SK-N-SH (cell line): ENCODE measurements around the gene SYDE1. TPM values are rescaled to one million over a fixed set of nuclear protein-coding genes. Genes with fewer than 3 reads are reported as not detected.

Source experiments
- CTCF ChIA-PET: fragments of 300-600, 350-600 bp; formaldehyde crosslinking; extraction: SDS; loops from one replicate; lab custom pipeline; 2021; lab: Yijun Ruan, JAX
- POLR2A ChIA-PET: fragments of 350-600 bp; sonication (Branson Sonifier 250); formaldehyde crosslinking; extraction: SDS; loops from one replicate; lab custom pipeline; 2020; ENCODE audit warnings: antibody characterized with exemption, inconsistent platforms; lab: Yijun Ruan, JAX
- DNase-seq: peaks from one replicate; pipeline ENCODE4 v3.0.0; 2012
- H2AFZ ChIP-seq: fragments of 200-600 bp; sonication (generic); 2 replicates; pipeline ENCODE4 v1.8.1; 2016; ENCODE audit warnings: antibody characterized with exemption, mild to moderate bottlenecking, low read depth
- H3F3A ChIP-seq: fragments of 200-600 bp; sonication (generic); replicated peaks from 2 replicates; pipeline ENCODE3; 2016; ENCODE audit warnings: antibody characterized with exemption, mild to moderate bottlenecking; ENCODE audit not compliant: insufficient read depth
- H3K27ac ChIP-seq, 2 experiments: fragments of 200-500 bp in 1 of 2; fragments of 200-600 bp in 1 of 2; sonication (Bioruptor generic) in 1 of 2; sonication (generic), shearing (Covaris generic) in 1 of 2; 2 replicates each; pipeline versions ENCODE4 v1.5.1 to v1.6.1; 2014 to 2016; ENCODE audit warnings: low read depth in 2 of 2, inconsistent platforms in 1 of 2, low read length in 1 of 2, mild to moderate bottlenecking in 1 of 2, mixed read lengths in 1 of 2
- H3K27me3 ChIP-seq: fragments of 200-600 bp; sonication (generic), shearing (Covaris generic); 2 replicates; pipeline ENCODE4 v1.6.1; 2016; ENCODE audit warnings: mixed run types; ENCODE audit not compliant: insufficient read depth
- H3K36me3 ChIP-seq, 2 experiments: fragments of 200-500 bp in 1 of 2; fragments of 200-600 bp in 1 of 2; sonication (Bioruptor generic) in 1 of 2; sonication (generic) in 1 of 2; replicated peaks in 1 of 2; 2 replicates each; pipeline versions ENCODE3 to v1.5.1; 2014 to 2016; ENCODE audit warnings: low read length in 1 of 2, mild to moderate bottlenecking in 1 of 2; ENCODE audit not compliant: insufficient read depth in 2 of 2, control insufficient read depth in 1 of 2
- H3K4me1 ChIP-seq, 2 experiments: fragments of 200-500 bp in 1 of 2; fragments of 200-600 bp in 1 of 2; sonication (Bioruptor generic) in 1 of 2; sonication (generic), shearing (Covaris generic) in 1 of 2; 2 replicates each; pipeline versions ENCODE4 v1.5.1 to v1.6.1; 2014 to 2016; ENCODE audit warnings: low read depth in 1 of 2, low read length in 1 of 2, mixed run types in 1 of 2; ENCODE audit not compliant: insufficient read depth in 2 of 2, control insufficient read depth in 1 of 2
- H3K4me2 ChIP-seq: fragments of 200-600 bp; sonication (generic), shearing (Covaris generic); 2 replicates; pipeline ENCODE4 v1.6.1; 2017; ENCODE audit warnings: mixed run types
- H3K4me3 ChIP-seq, 2 experiments: fragments of 200-500 bp in 1 of 2; fragments of 200-600 bp in 1 of 2; sonication (Bioruptor generic) in 1 of 2; sonication (generic), shearing (Covaris generic) in 1 of 2; 2 replicates each; pipeline versions ENCODE4 v1.5.1 to v1.8.1; 2014 to 2016; ENCODE audit warnings: low read depth in 2 of 2, inconsistent platforms in 1 of 2, low read length in 1 of 2, mild to moderate bottlenecking in 1 of 2, mixed read lengths in 1 of 2, moderate library complexity in 1 of 2
- H3K79me2 ChIP-seq: fragments of 200-600 bp; sonication (generic); 2 replicates; pipeline ENCODE4 v1.8.1; 2017; ENCODE audit warnings: mild to moderate bottlenecking; ENCODE audit not compliant: insufficient read depth
- H3K9ac ChIP-seq: fragments of 200-600 bp; sonication (generic); 2 replicates; pipeline ENCODE4 v1.6.1; 2017; ENCODE audit warnings: mixed run types
- H3K9me2 ChIP-seq: fragments of 200-600 bp; sonication (generic); 2 replicates; pipeline ENCODE4 v1.6.1; 2017; ENCODE audit warnings: mixed run types
- H3K9me3 ChIP-seq: fragments of 200-600 bp; sonication (generic); 2 replicates; pipeline ENCODE4 v1.6.1; 2017; ENCODE audit warnings: mixed run types, mild to moderate bottlenecking, moderate library complexity
- H4K20me1 ChIP-seq: fragments of 200-600 bp; sonication (generic); 2 replicates; pipeline ENCODE4 v1.6.1; 2017; ENCODE audit warnings: mild to moderate bottlenecking, mixed run types; ENCODE audit not compliant: insufficient read depth
- ELF1 ChIP-seq: IDR thresholded peaks from 2 replicates; pipeline ENCODE4 v1.4.0; 2012
- EP300 ChIP-seq, 2 experiments: IDR thresholded peaks; 2 replicates each; pipeline versions ENCODE4 v1.4.0 to v1.6.1; 2012; ENCODE audit warnings: borderline replicate concordance in 1 of 2, low read depth in 1 of 2, low read length in 1 of 2
- FOXJ3 ChIP-seq: sonication (generic); formaldehyde crosslinking; IDR thresholded peaks from 2 replicates; pipeline ENCODE4 v1.5.1; 2020; ENCODE audit warnings: mild to moderate bottlenecking, missing genetic modification reagents
- FOXM1 ChIP-seq: IDR thresholded peaks from 2 replicates; pipeline ENCODE4 v1.4.0; 2012; ENCODE audit warnings: low read depth, mild to moderate bottlenecking
- GATA2 ChIP-seq: sonication (generic); formaldehyde crosslinking; IDR thresholded peaks from 2 replicates; pipeline ENCODE4 v1.5.0; 2020; ENCODE audit warnings: mild to moderate bottlenecking, missing genetic modification reagents
- MAX ChIP-seq: IDR thresholded peaks from 2 replicates; pipeline ENCODE4 v1.4.0; 2012; ENCODE audit warnings: low read depth
- MEF2A ChIP-seq: IDR thresholded peaks from 2 replicates; pipeline ENCODE4 v1.4.0; 2012; ENCODE audit warnings: low read depth, borderline replicate concordance
- PBX3 ChIP-seq: IDR thresholded peaks from 2 replicates; pipeline ENCODE4; 2012
- POLR2AphosphoS5 ChIP-seq: IDR thresholded peaks from 2 replicates; pipeline ENCODE4 v1.6.1; 2012; ENCODE audit warnings: low read depth, low read length
- RAD21 ChIP-seq: IDR thresholded peaks from 2 replicates; pipeline ENCODE4 v1.6.1; 2012; ENCODE audit warnings: mild to moderate bottlenecking, low read length
- RCOR1 ChIP-seq: fragments of 150-350 bp; IDR thresholded peaks from 2 replicates; pipeline ENCODE4 v1.6.1; 2017; ENCODE audit warnings: antibody characterized with exemption, low read length
- REST ChIP-seq: IDR thresholded peaks from 2 replicates; pipeline ENCODE4 v1.6.1; 2012; ENCODE audit warnings: mild to moderate bottlenecking, low read depth, low read length, moderate library complexity
- SMC3 ChIP-seq: IDR thresholded peaks from 2 replicates; pipeline ENCODE4 v1.6.1; 2012; ENCODE audit warnings: low read depth, low read length, improper control_type of control experiment
- WGBS: methylation state at CpG from one replicate; pipeline ENCODE4 v1.1.6; 2017; ENCODE audit warnings: low lambda C conversion rate; 5-methylcytosine and 5-hydroxymethylcytosine counted together
- polyA plus RNA-seq, 3 experiments: library from polyadenylated mRNA; depleted of rRNA; stranded (reverse); fragments of >200 nt; gene quantifications; 2 replicates each; pipeline ENCODE4 v1.2.3, GENCODE V29; 2012

The SYDE1 gene
- polyA plus RNA-seq, 1 of the 3 experiments (the other 2 are of a cell fraction): 44.1 TPM

DNA sequence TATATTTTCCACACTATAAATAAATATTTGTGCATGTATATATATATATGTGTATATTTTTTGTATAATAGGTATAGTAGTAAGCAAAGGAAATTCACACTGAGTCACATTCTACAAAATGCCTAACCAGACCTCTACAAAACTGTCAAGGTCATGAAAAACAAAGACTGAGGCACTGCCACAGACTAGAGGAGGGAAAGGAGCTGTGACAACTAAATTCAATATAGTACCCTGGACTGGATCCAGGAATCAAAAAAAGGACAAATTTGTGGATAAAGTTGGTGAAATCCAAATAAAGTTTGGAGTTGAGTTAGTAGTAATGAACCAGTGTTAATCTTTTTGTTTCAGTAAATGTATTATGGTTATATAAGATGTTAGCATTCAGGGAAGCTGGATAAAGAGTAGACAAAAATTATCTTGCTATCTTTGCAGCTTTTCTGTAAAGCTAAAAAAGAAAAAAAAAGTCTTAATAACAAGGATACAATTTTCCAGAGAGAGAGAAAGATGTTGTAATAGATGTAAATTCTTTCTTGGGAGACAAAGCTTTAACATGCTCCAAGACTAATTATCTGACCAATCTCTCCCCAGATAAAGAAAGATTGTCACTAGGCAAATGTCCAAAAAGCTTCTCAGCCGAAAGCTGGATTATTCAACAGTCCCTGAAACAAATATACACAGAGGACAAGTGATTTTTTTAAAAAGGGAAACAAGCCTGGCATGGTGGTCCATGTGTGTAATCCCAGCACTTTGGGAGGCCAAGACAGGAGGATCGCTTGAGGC, 19.1 kb downstream of the SYDE1 start:
- TF ChIP-seq PBX3 (no peak), REST (no peak), ELF1 (no peak), RCOR1 (no peak), RAD21 (no peak)
- TF ChIP-seq, all 33 proteins: peak for 0
- Histone ChIP-seq H3K79me2 (peaks cover 21% of the 10 kb centered on the region; the same call in 1 of the 2 replicates), H3K27ac (0 out of 4 replicates have a peak overlapping the region, but pooled peaks have one; percentile 4 to 13), H3K9me3 (no peaks in the 10 kb centered on the region), H3K36me3 (peaks cover 4 to 8% of the 10 kb centered on the region in 2 experiments), H3F3A (peaks cover 5% of the 10 kb centered on the region), H3K27me3 (no peaks in the 10 kb centered on the region; the same call in 1 of the 2 replicates), H4K20me1 (no peaks in the 10 kb centered on the region), H3K4me3 (peak overlapping the region; percentile 79 to 92; a peak in 3 of 4 replicates), H3K9me2 (no peaks in the 10 kb centered on the region), H2AFZ (peak overlapping the region; percentile 94), H3K4me2 (peak overlapping the region; percentile 52; the same call in 1 of the 2 replicates), H3K9ac (no peak overlapping the region), H3K4me1 (peaks cover 0 to 19% of the 10 kb centered on the region in 2 experiments; a peak in 2 of 4 replicates)
- no peak for DNase-seq
- ChIA-PET CTCF (interaction anchor here (0.8 to 2.5 kb wide), 7 partner anchors 9 to 53 kb away, joined by 3 to 10 read pairs (median 6); no protein-coding TSS in a partner anchor), POLR2A (interaction anchor here (0.6 to 1.2 kb wide), 5 partner anchors 11 to 1974 kb away, joined by 3 to 4 read pairs (median 3); no protein-coding TSS in a partner anchor)
- WGBS: 57% methylated on average over 2 of the region's 2 CpGs

DNA sequence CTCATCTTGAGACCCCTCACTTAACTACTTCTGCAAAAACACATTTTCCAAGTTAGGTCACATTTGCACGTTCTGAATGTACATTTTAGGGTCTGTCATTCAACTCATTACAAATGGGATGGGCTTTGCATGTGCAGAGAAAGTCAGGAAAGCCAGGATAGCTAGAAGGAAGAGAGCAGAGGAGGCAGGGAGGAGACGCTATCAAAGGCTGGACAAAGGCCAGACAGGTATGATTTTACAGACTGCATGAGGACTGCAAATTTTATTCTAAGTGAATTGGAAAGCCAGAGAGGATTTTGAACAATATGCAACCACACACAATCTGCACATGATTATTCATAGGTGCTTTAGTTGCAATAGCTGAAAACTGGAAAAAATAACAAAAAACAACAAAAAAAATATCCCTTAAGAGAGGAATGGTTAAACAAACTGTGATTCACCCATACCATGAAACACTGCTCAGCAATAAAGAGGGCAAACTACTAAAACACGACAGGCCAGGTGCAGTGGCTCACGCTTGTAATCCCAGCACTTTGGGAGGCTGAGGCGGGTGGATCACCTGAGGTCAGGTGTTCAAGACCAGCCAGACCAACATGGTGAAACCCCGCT, 21.1 kb downstream of the SYDE1 start:
- Histone ChIP-seq H3K79me2 (peaks cover 19% of the 10 kb centered on the region; the same call in 1 of the 2 replicates), H3K36me3 (no peaks in the 10 kb centered on the region), H4K20me1 (no peaks in the 10 kb centered on the region), H2AFZ (no peak overlapping the region), H3K4me1 (peaks cover 0 to 16% of the 10 kb centered on the region in 2 experiments; a peak in 2 of 4 replicates), H3K27me3 (no peaks in the 10 kb centered on the region; the same call in 1 of the 2 replicates), H3K4me3 (no peak overlapping the region), H3K9me2 (no peaks in the 10 kb centered on the region), H3K4me2 (no peak overlapping the region), H3F3A (peaks cover 5% of the 10 kb centered on the region), H3K9me3 (no peaks in the 10 kb centered on the region), H3K9ac (no peak overlapping the region), H3K27ac (no peak overlapping the region)
- WGBS: 52% methylated on average over 6 of the region's 6 CpGs
- ChIA-PET POLR2A (no interaction called here), CTCF (interaction anchor here (0.8 to 1.1 kb wide), 2 partner anchors 36 to 554 kb away, joined by 3 to 4 read pairs; no protein-coding TSS in a partner anchor)
- no peak for DNase-seq
- TF ChIP-seq PBX3 (no peak), SMC3 (no peak), GATA2 (no peak), FOXM1 (no peak), MEF2A (no peak), RCOR1 (no peak), MAX (no peak), FOXJ3 (CRISPR knock-in tag) (no peak), POLR2AphosphoS5 (no peak), EP300 (IDR thresholded peaks at IDR 0.05; ENCODE audit: borderline replicate concordance in 1 of 2, low read depth in 1 of 2, low read length in 1 of 2) (no peak), REST (no peak)
